AG04450 (cell line): Measurements from ENCODE around the gene ZDHHC7. TPM values are rescaled to one million over a fixed set of nuclear protein-coding genes. Genes with fewer than 3 reads are reported as not detected.

Experiments
- CTCF ChIA-PET: fragments of 300-600, 350-600 bp; formaldehyde crosslinking; extraction: SDS; loops from one replicate; lab custom pipeline; 2022; ENCODE audit warnings: antibody characterized with exemption, inconsistent platforms; lab: Charles Lee
- POLR2A ChIA-PET: fragments of 350-600 bp; formaldehyde crosslinking; extraction: SDS; loops from one replicate; lab custom pipeline; 2021; ENCODE audit warnings: antibody characterized with exemption, inconsistent platforms; lab: Yijun Ruan, JAX
- DNase-seq: peaks from one replicate; pipeline ENCODE4 v3.0.0-alpha.2; 2011; ENCODE audit warnings: low read depth, low spot score
- H3K27ac ChIP-seq: one replicate; pipeline ENCODE4 v1.5.1; 2012; ENCODE audit warnings: low read depth, low read length, control low read depth
- H3K27me3 ChIP-seq: one replicate; pipeline ENCODE4 v1.6.0; 2012; ENCODE audit warnings: low read length; ENCODE audit not compliant: control insufficient read depth, insufficient read depth
- H3K4me3 ChIP-seq: 2 replicates; pipeline ENCODE4 v1.5.1; 2011; ENCODE audit warnings: mild to moderate bottlenecking, low read depth, low read length, control low read depth
- H3K9me3 ChIP-seq: 2 replicates; pipeline ENCODE4 v1.5.1; 2012; ENCODE audit warnings: low read length; ENCODE audit not compliant: control insufficient read depth, insufficient read depth
- polyA plus RNA-seq: library from polyadenylated mRNA; depleted of rRNA; stranded (reverse); fragments of >200 nt; gene quantifications from 2 replicates; pipeline ENCODE4 v1.2.3, GENCODE V29; 2011
- TF ChIP-seq, protein P1 (sequence below): IDR thresholded peaks from 2 replicates; pipeline ENCODE4 v1.5.1; 2011; ENCODE audit warnings: low read depth, low read length, control low read depth, inconsistent platforms

Gene ZDHHC7
- polyA plus RNA-seq, 1 experiment = 136 TPM

DNA sequence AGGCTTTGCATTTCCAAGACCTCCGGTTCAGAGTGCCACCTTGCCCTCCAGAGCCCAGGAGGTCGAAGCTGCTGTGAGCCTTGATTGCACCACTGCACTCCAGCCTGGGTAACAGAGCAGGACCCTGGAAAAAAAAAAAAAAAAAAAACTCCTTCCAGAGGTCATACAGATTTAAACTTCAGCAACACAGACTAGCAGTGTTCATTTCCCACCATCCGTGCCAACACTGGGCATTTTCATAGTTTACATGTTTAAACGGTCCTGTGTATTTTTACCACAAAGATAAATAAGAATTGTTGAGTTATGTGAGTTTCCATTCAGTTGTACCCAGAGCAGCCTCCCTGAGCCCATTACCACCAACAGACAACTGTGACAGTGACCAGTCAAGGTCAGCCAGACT, 50.4 kb downstream of the ZDHHC7 start:
- TF ChIP-seq, protein P1, sequence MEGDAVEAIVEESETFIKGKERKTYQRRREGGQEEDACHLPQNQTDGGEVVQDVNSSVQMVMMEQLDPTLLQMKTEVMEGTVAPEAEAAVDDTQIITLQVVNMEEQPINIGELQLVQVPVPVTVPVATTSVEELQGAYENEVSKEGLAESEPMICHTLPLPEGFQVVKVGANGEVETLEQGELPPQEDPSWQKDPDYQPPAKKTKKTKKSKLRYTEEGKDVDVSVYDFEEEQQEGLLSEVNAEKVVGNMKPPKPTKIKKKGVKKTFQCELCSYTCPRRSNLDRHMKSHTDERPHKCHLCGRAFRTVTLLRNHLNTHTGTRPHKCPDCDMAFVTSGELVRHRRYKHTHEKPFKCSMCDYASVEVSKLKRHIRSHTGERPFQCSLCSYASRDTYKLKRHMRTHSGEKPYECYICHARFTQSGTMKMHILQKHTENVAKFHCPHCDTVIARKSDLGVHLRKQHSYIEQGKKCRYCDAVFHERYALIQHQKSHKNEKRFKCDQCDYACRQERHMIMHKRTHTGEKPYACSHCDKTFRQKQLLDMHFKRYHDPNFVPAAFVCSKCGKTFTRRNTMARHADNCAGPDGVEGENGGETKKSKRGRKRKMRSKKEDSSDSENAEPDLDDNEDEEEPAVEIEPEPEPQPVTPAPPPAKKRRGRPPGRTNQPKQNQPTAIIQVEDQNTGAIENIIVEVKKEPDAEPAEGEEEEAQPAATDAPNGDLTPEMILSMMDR = no peak
- DNase-seq = no peak
- H3K9me3 ChIP-seq = peaks cover 3% of the 10 kb centered on the region; the same call in 1 of the 2 replicates
- H3K27ac ChIP-seq = no peak overlapping the region
- H3K27me3 ChIP-seq = peaks cover 2% of the 10 kb centered on the region
- H3K4me3 ChIP-seq = no peak overlapping the region
- ChIA-PET POLR2A (no interaction called here), CTCF (no interaction called here)

GRCh38 chr16:84959784-84960417, 51.4 kb downstream of the ZDHHC7 start:
- Histone ChIP-seq H3K27ac (no peak overlapping the region), H3K27me3 (peaks cover 2% of the 10 kb centered on the region), H3K4me3 (no peak overlapping the region), H3K9me3 (no peaks in the 10 kb centered on the region; the same call in 1 of the 2 replicates)
- DNase-seq = no peak
- CTCF ChIA-PET = no interaction called here
- POLR2A ChIA-PET = no interaction called here
- TF ChIP-seq, protein P1 = no peak

DNA sequence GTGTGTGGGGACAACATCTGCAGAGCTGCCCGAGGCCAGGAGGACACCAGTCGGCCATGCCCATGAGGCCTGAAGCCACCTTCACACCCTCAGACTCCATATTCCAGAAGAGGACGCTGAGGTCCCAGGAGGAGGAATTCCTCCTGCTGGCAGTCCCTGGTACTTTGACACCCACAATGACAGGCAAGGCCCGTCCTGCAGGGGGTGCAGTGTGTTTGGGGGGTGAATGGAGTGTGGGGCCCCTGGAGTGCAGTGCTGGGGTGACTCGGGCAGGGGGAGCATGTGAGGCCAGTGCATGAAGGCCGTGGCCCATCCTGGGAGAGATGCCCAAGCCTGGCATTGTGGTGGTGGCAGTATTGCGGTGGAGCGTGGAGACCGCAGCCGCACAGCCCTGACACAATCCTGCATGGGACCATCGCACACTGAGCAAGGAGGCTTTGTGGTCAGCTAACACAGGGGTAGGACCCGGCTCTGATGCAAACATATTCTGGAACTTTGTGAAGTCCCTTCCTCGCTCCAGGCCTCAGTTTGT, 52.2 kb downstream of the ZDHHC7 start:
- peaks cover 2% of the 10 kb centered on the region for H3K27me3 ChIP-seq
- TF ChIP-seq, protein P1 = peak; percentile 28; the same call in 1 of the 2 replicates
- no peaks in the 10 kb centered on the region; the same call in 1 of the 2 replicates for H3K9me3 ChIP-seq
- ChIA-PET CTCF (no interaction called here), POLR2A (no interaction called here)
- H3K27ac ChIP-seq = no peak overlapping the region
- H3K4me3 ChIP-seq = no peak overlapping the region
- DNase-seq = no peak

- no peak overlapping the region for H3K4me3 ChIP-seq
- ChIA-PET CTCF (interaction anchor here (1.4 kb wide), 1 partner anchor 204 kb away, joined by 8 read pairs; no protein-coding TSS in a partner anchor), POLR2A (interaction anchor here (0.5 kb wide), 1 partner anchor 326 kb away, joined by 3 read pairs; no protein-coding TSS in a partner anchor)
- no peak for DNase-seq
- TF ChIP-seq, protein P1 = no peak
- peaks cover 2% of the 10 kb centered on the region for H3K27me3 ChIP-seq
- H3K9me3 ChIP-seq = no peaks in the 10 kb centered on the region; the same call in 1 of the 2 replicates
- H3K27ac ChIP-seq = no peak overlapping the region
Measured at GRCh38 chr16:84957792-84958191, 53.5 kb downstream of the ZDHHC7 start.

DNA sequence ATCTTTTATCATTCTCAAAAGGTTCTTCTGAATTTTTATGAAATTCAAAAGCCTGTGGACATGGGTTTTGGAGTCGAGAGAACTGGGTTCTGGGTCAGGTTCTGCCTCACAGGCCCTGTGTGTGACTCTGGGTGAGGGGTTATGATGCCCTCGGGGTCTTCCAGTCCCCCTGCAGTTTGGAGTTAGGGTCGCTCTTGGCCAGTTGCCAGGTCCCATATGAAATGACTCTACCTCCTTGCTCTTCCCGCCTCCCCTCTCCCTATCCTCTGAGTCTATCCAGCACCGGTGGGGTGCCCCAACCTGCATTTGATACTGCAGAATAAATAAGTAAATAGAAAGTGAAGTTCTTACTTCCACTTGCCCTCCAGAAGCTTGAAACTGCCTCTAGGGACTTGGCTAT, 54.1 kb downstream of the ZDHHC7 start:
- peaks cover 2% of the 10 kb centered on the region for H3K27me3 ChIP-seq
- ChIA-PET CTCF (interaction anchor here (1.4 kb wide), 1 partner anchor 203 kb away, joined by 8 read pairs; no protein-coding TSS in a partner anchor), POLR2A (no interaction called here)
- no peak for DNase-seq
- no peak overlapping the region for H3K27ac ChIP-seq
- TF ChIP-seq, protein P1 = no peak
- H3K4me3 ChIP-seq = no peak overlapping the region
- no peaks in the 10 kb centered on the region; the same call in 1 of the 2 replicates for H3K9me3 ChIP-seq
